ENCODE data around the gene PRXL2B.

PRXL2B gene

DNA sequence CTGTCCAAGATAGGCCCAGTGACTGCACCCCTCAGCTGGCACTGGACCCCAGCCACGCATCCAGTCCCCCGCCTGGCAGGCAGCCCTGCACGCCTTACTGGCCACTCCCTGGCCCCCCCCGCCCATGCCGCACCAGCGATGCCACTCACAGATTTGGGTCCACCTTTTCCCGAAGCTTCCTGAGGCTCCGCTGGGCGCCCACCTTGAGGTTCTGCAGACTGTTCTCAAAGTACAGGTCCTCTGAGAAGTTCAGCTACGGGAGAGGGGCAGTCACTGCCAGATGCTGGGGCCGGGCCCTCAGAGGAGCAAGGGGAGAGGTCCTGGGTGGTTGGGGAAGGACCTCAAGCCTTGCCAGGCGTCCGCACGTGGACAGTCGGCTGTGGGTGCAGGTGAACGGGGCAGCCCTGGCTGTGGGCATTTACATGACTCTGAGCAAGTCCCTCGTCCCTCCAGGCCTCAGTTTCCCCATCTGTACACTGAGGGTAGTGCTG is 8.1 kb downstream of the PRXL2B start:
- Histone ChIP-seq H3K27ac (no peak overlapping the region), H3K4me3 (no peak overlapping the region)

DNA sequence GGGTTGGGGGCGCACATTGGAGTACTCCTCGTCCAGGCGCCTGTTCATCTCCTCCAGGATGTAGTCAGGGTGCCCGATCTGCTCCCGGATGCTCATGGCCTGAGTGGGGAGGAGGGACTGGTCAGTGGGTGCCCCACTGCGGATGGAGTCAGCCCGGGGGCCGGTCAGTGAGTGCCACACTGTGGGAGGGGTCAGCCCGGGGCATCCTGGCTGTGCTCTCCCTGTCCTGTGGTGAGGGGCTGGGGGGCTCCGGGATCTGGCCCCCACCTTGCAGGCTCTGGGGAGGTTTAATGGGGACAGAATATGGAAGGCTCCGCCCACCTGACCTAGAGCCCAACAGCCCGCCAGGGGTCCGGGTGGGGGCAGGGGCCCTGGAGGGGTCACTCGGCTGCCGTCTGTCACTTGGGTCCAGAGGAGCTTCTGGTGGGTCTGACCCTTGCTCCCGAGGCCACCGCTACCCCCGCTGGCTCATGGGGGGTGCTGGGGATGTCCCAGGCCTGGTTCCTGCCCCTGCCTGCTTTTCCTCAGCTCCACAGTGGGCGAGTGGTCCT is 8.8 kb downstream of the PRXL2B start:
- Histone ChIP-seq H3K27ac (no peak overlapping the region), H3K4me3 (no peak overlapping the region)

DNA sequence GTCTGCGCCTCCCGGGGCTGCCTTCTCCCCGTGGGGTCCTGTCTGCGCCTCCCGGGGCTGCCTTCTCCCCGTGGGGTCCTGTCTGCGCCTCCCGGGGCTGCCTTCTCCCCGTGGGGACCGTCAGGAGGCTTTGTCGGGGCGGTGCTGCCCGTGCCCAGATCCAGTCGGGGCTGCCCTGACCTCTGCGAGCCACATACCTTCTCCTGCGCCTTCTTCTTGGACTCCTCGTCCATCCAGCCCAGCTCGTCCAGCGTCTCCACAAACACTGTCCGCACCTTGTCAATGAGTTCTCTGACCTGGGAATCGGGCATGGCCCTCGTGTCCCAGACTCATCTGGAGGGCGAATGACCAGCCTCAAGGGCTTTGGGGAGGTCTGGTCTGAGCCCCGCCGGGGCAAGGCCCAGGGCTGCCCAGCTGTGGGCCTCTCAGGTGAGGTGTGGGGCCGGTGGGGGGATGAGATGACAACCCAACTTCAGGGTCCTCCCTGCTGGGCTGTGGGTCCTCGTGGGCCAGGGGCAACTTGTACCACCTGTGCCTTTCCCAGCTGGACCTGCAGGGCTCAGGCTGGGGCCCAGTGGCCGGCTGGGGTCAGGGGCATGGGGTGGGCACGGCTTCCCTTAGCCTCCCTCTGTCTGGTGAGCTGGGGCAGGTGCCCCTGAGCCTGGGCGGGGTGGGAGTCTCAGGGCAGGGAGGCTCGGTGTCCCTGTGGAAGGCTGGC is 9.4 kb downstream of the PRXL2B start:
- Histone ChIP-seq H3K27ac (no peak overlapping the region), H3K4me3 (no peak overlapping the region)

DNA sequence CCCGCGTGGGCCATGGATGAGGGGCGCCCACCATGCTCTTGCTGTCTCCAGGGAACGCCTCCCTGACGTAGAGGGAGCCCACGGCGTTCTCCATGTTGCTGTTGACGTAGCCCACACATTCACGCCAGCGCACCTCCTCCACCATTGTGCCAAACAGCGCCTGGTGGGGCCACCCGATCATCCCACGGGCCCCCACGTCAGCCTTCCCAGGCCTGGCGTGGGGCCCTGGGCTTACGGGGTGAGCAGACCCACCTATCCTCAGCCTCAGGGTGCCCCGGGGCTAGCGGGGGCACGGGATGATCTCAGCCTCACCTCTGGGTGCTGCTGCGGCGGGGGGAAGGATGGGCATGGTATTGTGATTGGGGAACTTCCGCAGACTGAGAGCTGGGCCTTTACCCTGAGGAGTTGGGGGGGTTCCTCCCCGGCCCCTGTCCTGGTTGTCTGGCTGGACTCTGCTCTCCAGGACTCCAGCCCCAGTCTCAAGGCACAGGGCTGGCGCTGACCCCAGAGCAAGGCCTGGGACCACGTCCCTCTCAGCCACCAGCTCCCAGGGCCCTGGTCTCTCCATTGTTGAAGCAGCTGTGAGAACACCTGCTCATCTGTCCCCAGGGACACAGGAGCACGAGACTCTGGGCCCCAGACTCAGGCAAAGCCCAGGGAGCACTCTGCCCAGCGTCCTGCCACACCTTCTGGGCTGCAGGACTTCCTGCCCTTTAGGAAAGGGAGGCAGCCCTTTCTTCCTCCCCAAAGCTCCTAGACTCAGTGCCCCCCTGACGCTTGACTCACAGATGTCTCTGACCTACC is 10.2 kb downstream of the PRXL2B start:
- no peak overlapping the region for H3K27ac ChIP-seq
- no peak overlapping the region for H3K4me3 ChIP-seq

DNA sequence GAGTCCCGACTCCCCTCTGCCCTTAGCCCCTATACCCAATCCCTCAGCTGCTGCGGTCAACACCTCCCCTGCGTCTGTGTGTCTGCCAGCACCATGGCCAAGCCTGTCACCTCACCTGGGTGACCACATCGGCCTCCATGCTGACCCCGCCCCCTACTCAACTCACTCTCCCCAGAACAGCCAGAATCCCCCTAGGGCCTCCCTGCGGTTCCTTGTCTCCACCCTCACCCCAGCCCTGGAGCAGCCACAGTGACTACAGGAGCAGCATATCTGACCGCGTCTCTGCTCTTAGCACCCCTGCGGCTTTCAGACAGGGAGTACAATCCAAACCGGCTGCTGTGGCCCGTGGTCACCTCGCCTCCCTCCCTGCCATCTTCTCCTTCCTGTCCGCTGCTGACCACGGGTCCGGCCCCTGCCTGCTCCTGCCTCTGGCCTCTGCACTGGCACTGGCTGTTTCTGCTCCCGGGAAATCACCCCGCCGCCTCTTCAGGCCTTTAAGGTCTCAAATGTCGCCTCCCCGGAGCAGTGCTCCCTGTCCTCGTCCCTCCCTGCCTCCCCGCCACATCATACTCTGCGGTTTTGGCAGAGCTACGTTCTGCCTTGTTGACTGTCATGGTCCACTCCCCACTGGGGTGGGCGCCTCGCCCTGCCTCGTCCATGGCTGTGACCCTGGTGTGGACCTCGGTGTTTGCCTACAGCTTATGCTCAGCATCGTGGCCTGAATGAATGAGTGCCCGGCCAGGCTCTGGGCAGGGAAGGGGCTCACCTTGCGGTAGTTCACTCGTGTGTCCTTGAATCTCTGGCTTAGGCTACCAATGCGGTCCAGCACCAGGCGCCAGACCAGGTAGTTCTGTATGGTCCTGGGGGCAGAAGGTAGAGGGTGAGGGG is 11.1 kb downstream of the PRXL2B start:
- Histone ChIP-seq H3K4me3 (no peak overlapping the region), H3K27ac (no peak overlapping the region)

DNA sequence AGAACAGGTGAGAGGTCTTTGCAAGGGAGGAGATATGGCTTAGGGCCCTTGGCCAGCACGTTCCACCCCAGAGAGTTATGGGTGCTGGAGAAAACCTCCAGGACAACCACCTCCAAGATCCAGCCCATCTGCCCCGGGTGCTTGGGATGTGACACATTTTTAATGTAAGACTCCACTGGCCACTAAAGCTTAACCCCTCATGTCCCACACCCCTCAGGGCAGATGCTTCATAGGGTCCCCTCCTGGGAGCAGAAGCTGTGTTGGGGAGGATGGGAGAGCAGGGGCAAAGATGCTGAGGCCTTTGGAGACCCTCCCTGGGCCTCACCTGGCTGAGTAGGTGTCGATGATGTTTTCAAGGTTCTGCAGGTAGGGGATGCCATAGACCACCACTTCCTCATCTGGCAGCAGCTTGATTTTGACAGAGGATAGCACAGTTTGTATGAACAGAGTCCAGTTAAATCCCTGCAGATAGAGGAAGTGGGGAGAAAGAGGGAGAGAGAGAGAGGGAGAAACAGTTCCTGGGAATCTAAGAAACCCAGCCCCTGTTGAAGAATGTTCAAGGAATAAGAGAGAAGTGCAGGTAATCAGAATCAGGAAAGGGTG is 11.9 kb downstream of the PRXL2B start:
- Histone ChIP-seq H3K27ac (no peak overlapping the region), H3K4me3 (no peak overlapping the region)

DNA sequence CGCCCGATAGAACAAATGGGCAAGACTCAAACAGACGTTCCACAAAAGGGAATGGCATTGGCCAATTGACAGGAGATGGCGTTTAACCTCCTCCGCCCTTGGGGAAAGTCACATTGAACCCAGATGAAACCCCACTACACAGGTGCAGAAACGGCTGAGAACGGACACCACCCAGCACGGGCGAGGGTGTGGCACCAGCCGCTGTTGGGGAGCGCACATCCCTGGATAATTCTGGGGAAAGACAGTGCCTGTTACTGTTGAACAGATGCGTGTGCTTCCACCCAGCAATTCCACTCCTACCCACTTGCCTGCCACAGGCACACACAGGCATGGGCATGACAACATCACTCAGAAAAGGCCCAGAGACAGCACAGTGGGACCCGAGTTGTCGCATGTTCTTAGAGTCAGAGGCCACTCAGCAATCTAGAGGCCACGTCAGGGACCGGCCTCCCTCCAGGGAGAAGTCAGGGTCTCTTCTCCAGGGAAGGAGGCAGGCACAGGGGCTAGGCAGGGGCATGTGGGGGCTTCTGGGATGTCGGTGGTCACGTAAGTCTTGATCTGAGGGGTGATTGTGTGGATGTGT is 15.2 kb downstream of the PRXL2B start:
- H3K27ac ChIP-seq: no peak overlapping the region

DNA sequence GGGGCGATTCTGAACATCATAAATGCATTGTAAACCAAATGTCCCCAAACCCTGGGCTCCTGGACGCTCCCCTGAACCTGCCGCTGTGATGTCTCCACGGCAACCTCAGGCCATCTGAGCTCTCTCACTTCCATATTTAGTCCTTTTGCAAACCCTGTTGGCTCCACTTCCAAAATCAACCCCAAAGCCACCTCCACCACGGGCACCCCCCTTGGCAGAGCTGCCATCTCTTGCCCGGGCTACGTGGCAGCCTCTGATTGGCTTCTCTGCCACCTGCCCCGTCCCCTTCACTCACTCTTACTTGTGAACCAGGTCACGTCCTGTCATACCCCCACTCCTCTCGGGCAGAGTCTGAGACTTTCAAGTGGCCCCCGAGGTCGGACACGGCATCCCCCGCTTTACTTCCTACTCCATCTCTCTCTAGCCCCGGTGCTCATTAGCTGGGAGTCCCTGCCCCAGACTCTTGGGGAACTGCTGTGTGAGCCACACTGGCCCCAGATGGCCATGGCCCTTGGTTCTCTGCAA is 15.8 kb downstream of the PRXL2B start:
- Histone ChIP-seq H3K4me3 (no peak overlapping the region), H3K27ac (no peak overlapping the region)

More for the DNA sequence above, 15.2 kb downstream of the PRXL2B start:
- no peak overlapping the region for H3K4me3 ChIP-seq

DNA sequence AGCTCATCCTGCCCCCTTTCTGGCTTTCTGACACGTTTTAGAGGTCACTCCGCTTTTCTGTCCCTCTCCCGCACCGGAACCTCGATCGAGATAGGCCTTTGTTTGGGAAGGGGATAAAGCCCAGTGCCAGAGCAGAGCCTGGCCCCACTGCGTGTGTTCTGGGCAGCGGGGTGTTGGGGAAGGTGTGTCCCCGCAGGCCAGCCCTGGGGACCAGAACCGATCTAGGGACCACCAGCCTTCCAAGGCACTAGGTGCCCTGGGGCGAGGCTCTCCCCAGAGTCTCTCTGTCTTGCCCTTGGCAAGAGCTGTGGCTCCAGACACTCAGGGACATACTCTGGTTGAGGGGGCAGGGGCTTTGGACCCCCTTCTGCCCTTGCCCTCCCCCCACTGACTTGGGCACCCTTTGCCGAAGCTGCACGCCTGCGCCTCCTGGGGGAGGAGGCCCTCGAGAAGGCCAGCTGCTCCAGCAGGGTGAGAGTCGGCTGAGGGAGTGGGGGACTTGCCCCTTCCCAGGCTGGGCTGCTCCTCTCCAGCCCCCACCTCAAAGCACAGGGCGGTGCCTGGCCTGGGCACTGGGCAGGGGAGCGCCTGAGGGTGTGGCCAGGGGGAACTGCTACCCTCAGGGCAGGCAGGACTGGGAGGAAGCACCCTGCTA is 16.4 kb downstream of the PRXL2B start:
- no peak overlapping the region for H3K27ac ChIP-seq
- H3K4me3 ChIP-seq: no peak overlapping the region

DNA sequence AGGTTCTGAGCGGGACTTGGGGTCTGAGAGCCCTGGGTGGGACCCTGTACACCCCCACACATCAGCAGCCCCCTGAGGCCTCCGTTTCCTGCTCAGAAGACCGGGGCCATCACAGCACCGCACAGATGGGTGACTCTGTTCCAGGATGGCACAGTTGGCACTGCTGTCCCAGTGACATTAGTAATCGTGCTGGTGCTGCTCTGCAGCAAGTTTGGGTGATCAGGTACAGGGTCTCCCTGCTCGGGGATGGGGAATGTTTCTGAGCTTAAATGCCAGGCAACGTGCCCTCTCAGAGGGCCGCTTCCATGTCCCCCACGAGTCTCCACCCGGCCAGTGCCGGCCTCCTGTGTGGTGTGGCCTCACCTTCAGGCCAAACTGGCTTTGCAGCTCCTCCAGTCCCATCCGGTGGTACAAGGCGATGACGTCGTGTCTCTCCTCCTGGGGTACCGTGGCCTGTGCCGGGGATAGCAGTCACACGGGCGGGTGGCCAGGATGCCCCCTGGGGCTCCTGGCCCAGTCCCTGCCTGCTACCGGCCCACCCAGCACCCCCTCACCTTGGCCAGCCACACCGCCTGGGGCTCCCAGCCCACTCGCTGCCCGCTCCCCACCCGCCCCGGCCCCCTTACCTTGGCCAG is 17.1 kb downstream of the PRXL2B start:
- no peak overlapping the region for H3K4me3 ChIP-seq
- H3K27ac ChIP-seq: no peak overlapping the region

DNA sequence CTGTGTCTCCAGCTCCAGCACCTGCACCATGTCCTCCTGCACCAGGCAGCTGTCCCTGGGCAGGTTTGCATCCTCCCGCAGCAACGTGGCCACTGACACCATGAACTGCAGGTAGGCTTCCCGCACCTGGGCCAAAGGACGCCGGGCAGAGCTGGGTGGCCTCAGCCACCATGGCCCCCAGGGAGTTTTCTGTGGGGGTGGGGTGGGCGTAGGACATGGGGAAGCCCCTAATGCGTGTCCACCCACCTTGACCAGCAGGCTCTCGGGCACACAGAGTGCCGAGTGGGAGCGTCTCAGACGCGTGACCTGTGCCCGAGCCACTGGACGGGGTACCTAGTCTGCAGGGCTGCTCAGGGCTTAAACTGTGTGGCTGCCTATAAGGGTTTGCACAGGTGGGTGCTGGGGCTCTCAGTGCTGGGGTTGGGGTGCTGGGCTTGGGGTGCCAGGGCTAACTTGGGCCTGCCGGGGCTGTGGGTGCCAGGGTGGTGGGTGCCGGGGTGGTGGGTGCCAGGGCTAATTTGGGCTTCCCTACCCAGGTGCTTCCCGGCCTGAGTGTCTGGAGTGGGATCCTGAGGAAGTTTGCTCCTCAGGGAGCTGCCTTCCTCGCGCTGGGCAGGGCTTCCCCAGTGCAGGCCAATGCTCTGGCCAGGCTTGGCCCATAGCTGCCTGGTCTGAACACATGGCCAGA is 17.7 kb downstream of the PRXL2B start:
- H3K4me3 ChIP-seq: no peak overlapping the region

DNA sequence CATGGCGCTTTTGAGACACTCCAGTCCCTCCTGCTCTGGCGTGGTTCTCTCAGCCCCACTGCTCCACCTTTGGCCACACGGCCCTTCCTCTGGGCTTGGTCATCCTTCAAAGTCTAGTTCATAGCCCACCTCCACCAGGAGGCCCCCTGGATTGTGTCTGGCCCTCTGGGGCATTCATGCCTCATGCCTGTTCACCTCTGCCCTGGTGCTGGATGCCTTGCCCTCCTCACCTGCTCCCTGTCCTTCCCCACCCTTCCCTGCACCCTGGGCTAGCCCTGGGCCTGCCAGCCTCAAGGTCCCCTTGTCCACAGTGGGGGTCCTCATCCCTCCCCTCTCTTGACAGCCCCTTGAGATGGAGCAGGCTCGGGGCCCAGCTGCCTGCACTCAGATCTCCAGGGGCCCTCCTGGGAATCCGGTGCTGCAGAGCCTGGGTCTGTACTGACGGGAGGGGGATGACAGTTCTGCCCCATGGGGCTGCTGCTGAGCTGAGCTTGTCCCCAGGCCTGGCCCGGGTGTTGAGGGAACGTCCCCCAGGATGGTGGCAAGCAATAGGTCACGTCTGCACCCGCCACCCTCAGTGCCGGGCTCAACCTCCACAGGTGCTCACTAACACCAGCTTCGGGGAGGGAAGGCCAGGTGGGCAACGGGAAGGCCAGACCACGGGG is 18.4 kb downstream of the PRXL2B start:
- Histone ChIP-seq H3K27ac (no peak overlapping the region), H3K4me3 (no peak overlapping the region)

More for the DNA sequence above, 17.7 kb downstream of the PRXL2B start:
- H3K27ac ChIP-seq: no peak overlapping the region

DNA sequence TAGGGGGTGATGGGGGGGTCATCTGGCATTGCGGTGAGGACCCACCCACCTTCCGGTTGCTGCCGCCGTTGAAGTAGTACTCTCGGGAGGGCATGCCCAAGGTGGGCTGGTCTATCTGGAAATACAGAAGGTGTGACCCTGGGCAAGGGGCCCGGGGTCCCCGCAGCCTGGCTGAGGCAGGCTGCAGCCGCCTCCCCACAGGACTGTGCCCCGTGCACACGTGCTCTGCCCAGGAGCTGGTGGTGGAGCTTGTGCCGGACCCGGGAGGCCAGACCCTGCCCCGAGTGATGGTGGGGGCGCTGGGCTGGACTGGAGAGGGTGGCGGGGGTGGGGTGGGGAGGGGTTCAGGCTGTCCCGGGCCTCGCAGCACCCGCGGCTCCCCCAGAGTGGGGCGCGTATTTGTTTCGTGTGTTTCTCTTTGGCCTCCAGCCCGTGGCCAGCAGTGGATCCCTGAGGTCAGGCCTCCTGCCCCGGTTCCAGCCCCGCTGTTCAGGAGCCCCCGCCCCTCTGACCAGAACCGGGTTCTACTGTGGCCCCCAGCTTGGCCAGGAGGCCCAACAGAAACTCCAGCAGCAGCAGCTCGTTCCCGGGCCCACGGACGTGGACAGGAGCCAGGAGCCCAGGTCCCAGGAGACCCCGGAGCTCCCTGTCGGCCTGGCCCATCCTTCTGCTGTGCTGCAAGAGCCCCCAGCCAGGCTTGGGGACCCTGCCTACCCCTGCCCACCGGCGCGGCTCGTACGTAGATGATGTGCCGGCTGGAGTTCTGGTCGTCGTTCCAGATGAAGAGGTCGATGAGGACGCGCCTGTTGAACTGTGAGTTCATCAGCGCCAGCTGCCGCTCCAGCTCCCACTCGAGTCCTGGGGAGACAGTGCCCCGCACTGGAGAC is 19.2 kb downstream of the PRXL2B start:
- Histone ChIP-seq H3K4me3 (no peak overlapping the region), H3K27ac (no peak overlapping the region)

DNA sequence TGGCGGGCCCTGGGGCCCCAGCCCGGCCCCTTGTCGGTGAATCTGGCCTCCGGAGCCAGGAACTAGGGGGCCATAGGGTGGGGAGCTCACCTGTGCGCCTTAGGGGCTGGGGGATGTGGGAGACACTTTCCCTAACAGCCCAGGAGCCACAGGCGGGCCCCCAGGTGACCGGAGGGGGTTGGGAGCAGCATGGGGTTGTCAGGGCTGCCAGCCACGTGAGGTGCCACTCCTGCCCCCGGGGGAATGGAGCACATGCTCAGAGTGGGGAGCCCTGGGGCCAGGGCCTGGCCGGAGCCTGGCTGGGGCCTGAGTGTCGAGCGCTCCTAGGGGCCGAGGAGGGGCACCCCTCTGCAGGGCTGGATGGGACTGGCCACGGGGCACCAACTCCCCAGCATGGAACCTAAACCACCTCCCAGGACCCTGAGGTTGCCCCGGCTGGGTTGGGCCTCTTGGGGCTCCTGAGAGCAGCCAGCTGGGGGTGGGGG is 19.9 kb downstream of the PRXL2B start:
- H3K27ac ChIP-seq: no peak overlapping the region

DNA sequence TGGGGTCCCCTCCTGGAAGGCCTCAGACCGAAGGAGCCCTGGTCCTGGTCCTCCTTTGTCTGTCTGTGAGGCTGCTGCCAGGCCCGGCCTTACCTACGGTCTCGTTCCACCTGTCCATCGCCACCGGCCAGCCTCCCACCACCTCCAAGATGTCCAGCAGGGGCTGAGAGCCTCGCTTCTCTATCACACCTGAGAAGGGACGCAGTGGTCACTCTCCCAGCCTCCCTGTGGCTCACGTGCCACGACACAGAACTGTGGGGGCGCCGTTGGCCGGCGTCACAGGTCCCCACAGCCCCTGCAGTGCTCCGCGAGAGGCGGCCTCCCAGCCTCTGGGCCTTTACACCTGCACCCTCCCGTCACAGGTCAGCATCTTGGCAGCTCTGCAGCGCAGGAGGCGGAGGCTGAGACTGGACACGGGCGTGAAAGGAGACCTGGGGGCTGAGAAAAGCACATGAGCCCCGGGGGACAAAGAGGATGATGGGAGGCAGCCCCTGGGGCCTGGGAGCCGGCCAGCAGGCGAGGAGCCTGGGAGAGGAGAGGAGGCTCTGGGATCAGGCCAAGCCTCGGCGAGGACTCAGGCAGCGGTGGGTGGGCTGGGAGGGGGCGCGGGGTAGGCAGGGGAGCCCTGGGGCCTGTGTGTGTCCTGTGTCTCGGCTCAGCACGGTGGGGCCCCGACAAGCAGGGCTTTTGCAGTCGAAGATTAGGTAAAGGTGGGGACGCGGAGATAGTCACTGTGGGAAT is 20.5 kb downstream of the PRXL2B start:
- Histone ChIP-seq H3K27ac (no peak overlapping the region), H3K4me3 (no peak overlapping the region)

More for the DNA sequence above, 19.9 kb downstream of the PRXL2B start:
- H3K4me3 ChIP-seq: no peak overlapping the region
